ENCODE results near the gene CD200. TPM values are rescaled to one million over a fixed set of nuclear protein-coding genes. Genes with fewer than 3 reads are reported as not detected.

Gene CD200
- total and polyA plus RNA-seq, 10 of the 15 experiments (the other 5 are each of a cell fraction or from before 2014, with no cell fraction given): 21.2 to 84.3 (median 33.2) TPM

- no peak overlapping the region for H3K4me3 ChIP-seq
- intact Hi-C loops (cut with micrococcal nuclease; ENCODE audit: unreplicated experiment): no loop called here
- no peaks in the 10 kb centered on the region for H4K20me1 ChIP-seq (ENCODE audit: control insufficient read depth, insufficient read depth)
- CTCF ChIA-PET: interaction anchor here (1.2 to 2.3 kb wide), 2 partner anchors 10 to 27 kb away, joined by 3 to 10 read pairs; no protein-coding TSS in a partner anchor
- H3K9ac ChIP-seq (ENCODE audit: control insufficient read depth, insufficient read depth, low read length): no peak overlapping the region
- FAIRE-seq (no peak), DNase-seq (ENCODE audit: low read depth, low spot score) (no peak), ATAC-seq (no peak)
- peaks cover 29% of the 10 kb centered on the region for H3K4me1 ChIP-seq (ENCODE audit: control insufficient read depth, insufficient read depth, low read length)
- H3K9me3 ChIP-seq (replicated peaks; ENCODE audit: control insufficient read depth, insufficient read depth, low read length): no peaks in the 10 kb centered on the region
- 49% methylated on average over 3 of the region's 3 CpGs for WGBS (ENCODE audit: insufficient coverage, insufficient replicate concordance, low lambda C conversion rate, missing lambda C conversion rate)
- H3K27me3 ChIP-seq (replicated peaks in 1 of 2; ENCODE audit: control insufficient read depth in 2 of 2, insufficient read depth in 2 of 2, low read length in 1 of 2): no peaks in the 10 kb centered on the region
- TF ChIP-seq JUND (IDR thresholded peaks at IDR 0.05; ENCODE audit: low read depth, low read length) (no peak), ZNF687 (IDR thresholded peaks at IDR 0.05) (0 out of 2 replicates have a peak, but pooled peaks have one; percentile 22), NFYB (IDR thresholded peaks at IDR 0.05; ENCODE audit: insufficient read depth, low read depth, low read length) (0 out of 2 replicates have a peak, but pooled peaks have one; percentile 25), MEF2A (IDR thresholded peaks at IDR 0.05; ENCODE audit: insufficient read depth, low read depth, low read length) (0 out of 2 replicates have a peak, but pooled peaks have one; percentile 36), IKZF2 (IDR thresholded peaks at IDR 0.05) (0 out of 4 replicates have a peak, but pooled peaks of 1 of the 2 experiments have one; percentile 11), RUNX3 (IDR thresholded peaks at IDR 0.05; ENCODE audit: low read length) (peak; percentile 44; the same call in 1 of the 2 replicates)
- in situ Hi-C loops (cut with MboI): no loop called here
- POLR2A ChIA-PET: interaction anchor here (1.1 to 4.2 kb wide), 2 partner anchors 11 to 32 kb away, joined by 4 to 29 read pairs; partner anchors contain the start of gene CD200
- BruUV-seq (replicated peaks): no TSS peak
- no peaks in the 10 kb centered on the region for H3K79me2 ChIP-seq (ENCODE audit: control insufficient read depth, insufficient read depth, low read length)
- H3K27ac ChIP-seq (ENCODE audit: control insufficient read depth, insufficient read depth): peak overlapping the region; percentile 31; the same call in 1 of the 2 replicates
- RAD21 ChIA-PET (ENCODE audit: unreplicated experiment): interaction anchor here (2.6 to 4.9 kb wide), 4 partner anchors 32 to 255 kb away, joined by 9 to 43 read pairs (median 16); partner anchors contain the start of gene CD200
- H2AFZ ChIP-seq (ENCODE audit: control insufficient read depth, low read depth, low read length): no peak overlapping the region
- H3K4me2 ChIP-seq (ENCODE audit: control insufficient read depth, insufficient read depth): no peak overlapping the region
- SMC1A ChIA-PET (ENCODE audit: uncharacterized antibody, unreplicated experiment): interaction anchor here (0.6 to 6.7 kb wide), 10 partner anchors 8 to 255 kb away, joined by 3 to 99 read pairs (median 3); partner anchors contain the start of gene CD200
- peaks cover 0 to 11% of the 10 kb centered on the region in 2 experiments; a peak in 1 of 4 replicates for H3K36me3 ChIP-seq (ENCODE audit: control insufficient read depth in 2 of 2, insufficient read depth in 2 of 2, low read length in 1 of 2)
Observed at GRCh38 chr3:112366522-112366921, 33.6 kb downstream of the CD200 start.

Data from GM12878 (cell line).